Vagina (tissue), 2 donors: ENCODE results near the gene WSCD1.

ENCODE experiments used
- POLR2A ChIP-seq, 2 donors: fragments of 450-650 bp; IDR thresholded peaks; one replicate each; pipeline ENCODE4 v1.6.1; 2017; ENCODE audit warnings: antibody characterized with exemption in 2 of 2, mild to moderate bottlenecking in 2 of 2, moderate library complexity in 2 of 2
- POLR2AphosphoS5 ChIP-seq, 2 donors: sonication (generic); formaldehyde crosslinking; IDR thresholded peaks; one replicate each; pipeline ENCODE4 v1.9.0; 2017; ENCODE audit warnings: antibody characterized with exemption in 2 of 2, mild to moderate bottlenecking in 2 of 2, low read depth in 1 of 2; ENCODE audit not compliant: insufficient read depth in 1 of 2
- TF ChIP-seq, protein P1 (sequence below), 3 experiments: fragments of 450-650 bp in 2 of 3; fragments of 200-600 bp in 1 of 3; sonication (generic) in 1 of 3; IDR thresholded peaks; one replicate each; pipeline ENCODE4 v1.5.1; 2017 to 2019; ENCODE audit warnings: antibody characterized with exemption in 3 of 3, mild to moderate bottlenecking in 2 of 3, moderate library complexity in 2 of 3

- TF ChIP-seq POLR2AphosphoS5 (IDR thresholded peaks at IDR 0.05; ENCODE audit: insufficient read depth in 1 of 2, low read depth in 1 of 2): no peak
- TF ChIP-seq POLR2A (IDR thresholded peaks at IDR 0.05): no peak
- TF ChIP-seq, protein P1, sequence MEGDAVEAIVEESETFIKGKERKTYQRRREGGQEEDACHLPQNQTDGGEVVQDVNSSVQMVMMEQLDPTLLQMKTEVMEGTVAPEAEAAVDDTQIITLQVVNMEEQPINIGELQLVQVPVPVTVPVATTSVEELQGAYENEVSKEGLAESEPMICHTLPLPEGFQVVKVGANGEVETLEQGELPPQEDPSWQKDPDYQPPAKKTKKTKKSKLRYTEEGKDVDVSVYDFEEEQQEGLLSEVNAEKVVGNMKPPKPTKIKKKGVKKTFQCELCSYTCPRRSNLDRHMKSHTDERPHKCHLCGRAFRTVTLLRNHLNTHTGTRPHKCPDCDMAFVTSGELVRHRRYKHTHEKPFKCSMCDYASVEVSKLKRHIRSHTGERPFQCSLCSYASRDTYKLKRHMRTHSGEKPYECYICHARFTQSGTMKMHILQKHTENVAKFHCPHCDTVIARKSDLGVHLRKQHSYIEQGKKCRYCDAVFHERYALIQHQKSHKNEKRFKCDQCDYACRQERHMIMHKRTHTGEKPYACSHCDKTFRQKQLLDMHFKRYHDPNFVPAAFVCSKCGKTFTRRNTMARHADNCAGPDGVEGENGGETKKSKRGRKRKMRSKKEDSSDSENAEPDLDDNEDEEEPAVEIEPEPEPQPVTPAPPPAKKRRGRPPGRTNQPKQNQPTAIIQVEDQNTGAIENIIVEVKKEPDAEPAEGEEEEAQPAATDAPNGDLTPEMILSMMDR (IDR thresholded peaks at IDR 0.05): no peak
Measured at GRCh38 chr17:6147042-6147441, 76.9 kb downstream of the WSCD1 start.
